Mesenchymal stem cell (in vitro differentiated cells and primary cell): ENCODE data around the gene GKN2.
"Not testable (repeated sequence)": the region's sequence is repeated elsewhere in the genome, so short reads cannot be mapped to it uniquely, and the experiment has no call there.

Source experiments
- DNase-seq: peaks from one replicate; pipeline ENCODE4 v3.0.0-alpha.2; 2013
- H2AFZ ChIP-seq: one replicate; pipeline ENCODE4 v1.6.1; 2013; ENCODE audit warnings: low read depth, mild to moderate bottlenecking, control low read depth, inconsistent platforms, low read length, moderate library complexity
- H2AK5ac ChIP-seq: 2 replicates; pipeline ENCODE4 v1.6.1; 2013; ENCODE audit warnings: low read length, moderate library complexity, mild to moderate bottlenecking, inconsistent platforms; ENCODE audit not compliant: severe bottlenecking
- H2BK120ac ChIP-seq: one replicate; pipeline ENCODE4 v1.6.1; 2013; ENCODE audit warnings: low read depth, mild to moderate bottlenecking, inconsistent platforms, low read length, moderate library complexity
- H2BK12ac ChIP-seq, 2 experiments: one replicate each; pipeline ENCODE4 v1.6.1; 2013; ENCODE audit warnings: inconsistent platforms in 2 of 2, low read length in 2 of 2, mild to moderate bottlenecking in 2 of 2, moderate library complexity in 2 of 2, control low read depth in 1 of 2
- H2BK15ac ChIP-seq: one replicate; pipeline ENCODE4 v1.6.1; 2013; ENCODE audit warnings: mild to moderate bottlenecking, low read depth, inconsistent platforms; ENCODE audit not compliant: poor library complexity, severe bottlenecking
- H2BK5ac ChIP-seq: 2 replicates; pipeline ENCODE4 v1.6.1; 2013; ENCODE audit warnings: low read depth, mild to moderate bottlenecking, low read length, control low read depth, inconsistent platforms; ENCODE audit not compliant: poor library complexity, severe bottlenecking
- H3K14ac ChIP-seq, 2 experiments: one replicate each; pipeline ENCODE4 v1.6.1; 2013; ENCODE audit warnings: inconsistent platforms in 2 of 2, low read length in 2 of 2, control low read depth in 1 of 2, mild to moderate bottlenecking in 1 of 2, moderate library complexity in 1 of 2
- H3K18ac ChIP-seq, 2 experiments: one replicate each; pipeline ENCODE4 v1.6.1; 2013; ENCODE audit warnings: inconsistent platforms in 2 of 2, low read length in 2 of 2, control low read depth in 1 of 2, low read depth in 1 of 2, mild to moderate bottlenecking in 1 of 2
- H3K23ac ChIP-seq, 2 experiments: one replicate each; pipeline ENCODE4 v1.6.1; 2013; ENCODE audit warnings: inconsistent platforms in 2 of 2, low read length in 2 of 2, mild to moderate bottlenecking in 2 of 2, moderate library complexity in 2 of 2, control low read depth in 1 of 2
- H3K27ac ChIP-seq: 2 replicates; pipeline ENCODE4 v1.5.1; 2013; ENCODE audit warnings: mild to moderate bottlenecking, moderate library complexity, low read length, control low read depth, inconsistent platforms; ENCODE audit not compliant: poor library complexity, severe bottlenecking
- H3K27me3 ChIP-seq, 2 experiments: 2 replicates each; pipeline versions ENCODE4 v1.6.1 to v1.7.0; 2013; ENCODE audit warnings: low read length in 2 of 2, mild to moderate bottlenecking in 2 of 2, moderate library complexity in 2 of 2, control low read depth in 1 of 2, inconsistent platforms in 1 of 2; ENCODE audit not compliant: control insufficient read depth in 1 of 2, insufficient read depth in 1 of 2
- H3K36me3 ChIP-seq, 2 experiments: 2 replicates each; pipeline versions ENCODE4 v1.6.1 to v1.7.0; 2013; ENCODE audit warnings: low read length in 2 of 2, control low read depth in 1 of 2, inconsistent platforms in 1 of 2, low read depth in 1 of 2, mild to moderate bottlenecking in 1 of 2; ENCODE audit not compliant: insufficient read depth in 2 of 2, control insufficient read depth in 1 of 2
- H3K4ac ChIP-seq, 2 experiments: one replicate each; pipeline ENCODE4 v1.6.1; 2013; ENCODE audit warnings: inconsistent platforms in 2 of 2, low read length in 2 of 2, mild to moderate bottlenecking in 2 of 2, moderate library complexity in 2 of 2, control low read depth in 1 of 2, low read depth in 1 of 2
- H3K4me1 ChIP-seq: 2 replicates; pipeline ENCODE4 v1.6.1; 2013; ENCODE audit warnings: low read depth, low read length, control low read depth; ENCODE audit not compliant: control insufficient read depth, insufficient read depth
- H3K4me2 ChIP-seq: 2 replicates; pipeline ENCODE4 v1.6.1; 2013; ENCODE audit warnings: low read length, mild to moderate bottlenecking, inconsistent platforms; ENCODE audit not compliant: poor library complexity, severe bottlenecking
- H3K4me3 ChIP-seq, 2 experiments: 2 replicates each; pipeline versions ENCODE4 v1.5.1 to v1.7.0; 2013; ENCODE audit warnings: low read length in 2 of 2, mild to moderate bottlenecking in 2 of 2, control low read depth in 1 of 2, low read depth in 1 of 2; ENCODE audit not compliant: insufficient read depth in 1 of 2
- H3K79me1 ChIP-seq: replicated peaks from 2 replicates; pipeline ENCODE4 v1.6.1; 2013; ENCODE audit warnings: mild to moderate bottlenecking, control low read depth, low read length, inconsistent platforms; ENCODE audit not compliant: poor library complexity, severe bottlenecking
- H3K9ac ChIP-seq: 2 replicates; pipeline ENCODE4 v1.7.0; 2013; ENCODE audit warnings: mild to moderate bottlenecking, low read length, moderate library complexity
- H3K9me3 ChIP-seq: 2 replicates; pipeline ENCODE4 v1.7.0; 2013; ENCODE audit warnings: mild to moderate bottlenecking, low read length; ENCODE audit not compliant: control insufficient read depth
- H4K8ac ChIP-seq: one replicate; pipeline ENCODE4 v1.6.1; 2013; ENCODE audit warnings: inconsistent platforms, mild to moderate bottlenecking, low read length, moderate library complexity
- H4K91ac ChIP-seq: one replicate; pipeline ENCODE4 v1.6.1; 2013; ENCODE audit warnings: mild to moderate bottlenecking, low read length, inconsistent platforms
- WGBS: methylation state at CpG from one replicate; pipeline ENCODE4 v1.1.7; 2013; ENCODE audit warnings: mixed read lengths; 5-methylcytosine and 5-hydroxymethylcytosine counted together

GKN2 gene

DNA sequence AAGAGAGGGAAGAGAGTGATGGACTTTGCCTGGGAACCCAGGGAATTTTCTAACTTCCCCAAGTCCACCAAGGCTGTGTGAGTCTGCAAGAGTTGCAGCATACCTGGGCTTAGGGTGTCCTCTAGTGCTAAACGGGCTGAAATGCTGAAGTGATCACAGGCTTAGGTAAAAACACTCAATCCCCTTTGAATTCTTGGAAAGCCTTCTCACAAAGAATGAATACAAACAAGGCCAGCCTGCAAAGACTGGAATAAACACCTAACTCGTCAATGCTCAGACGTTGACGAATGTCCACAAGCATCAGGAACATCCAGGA is 51.5 kb downstream of the GKN2 start:
- Histone ChIP-seq H2AK5ac (no peak overlapping the region), H3K79me1 (no peaks in the 10 kb centered on the region), H3K9ac (no peak overlapping the region), H3K9me3 (peaks cover 11% of the 10 kb centered on the region), H3K36me3 (no peaks in the 10 kb centered on the region), H3K4me3 (no peak overlapping the region), H4K91ac (no peak overlapping the region), H3K4ac (no peak overlapping the region), H4K8ac (no peak overlapping the region), H2BK15ac (no peak overlapping the region), H2BK120ac (no peak overlapping the region), H3K27ac (no peak overlapping the region), H3K4me1 (no peaks in the 10 kb centered on the region), H3K27me3 (peaks cover 4 to 11% of the 10 kb centered on the region in 2 experiments), H2BK5ac (no peak overlapping the region), H3K18ac (no peak overlapping the region), H2AFZ (no peak overlapping the region), H2BK12ac (no peak overlapping the region), H3K14ac (no peak overlapping the region), H3K4me2 (no peak overlapping the region), H3K23ac (no peak overlapping the region)
- 70% methylated on average over 4 of the region's 4 CpGs for WGBS
- DNase-seq: peak; percentile 63

DNA sequence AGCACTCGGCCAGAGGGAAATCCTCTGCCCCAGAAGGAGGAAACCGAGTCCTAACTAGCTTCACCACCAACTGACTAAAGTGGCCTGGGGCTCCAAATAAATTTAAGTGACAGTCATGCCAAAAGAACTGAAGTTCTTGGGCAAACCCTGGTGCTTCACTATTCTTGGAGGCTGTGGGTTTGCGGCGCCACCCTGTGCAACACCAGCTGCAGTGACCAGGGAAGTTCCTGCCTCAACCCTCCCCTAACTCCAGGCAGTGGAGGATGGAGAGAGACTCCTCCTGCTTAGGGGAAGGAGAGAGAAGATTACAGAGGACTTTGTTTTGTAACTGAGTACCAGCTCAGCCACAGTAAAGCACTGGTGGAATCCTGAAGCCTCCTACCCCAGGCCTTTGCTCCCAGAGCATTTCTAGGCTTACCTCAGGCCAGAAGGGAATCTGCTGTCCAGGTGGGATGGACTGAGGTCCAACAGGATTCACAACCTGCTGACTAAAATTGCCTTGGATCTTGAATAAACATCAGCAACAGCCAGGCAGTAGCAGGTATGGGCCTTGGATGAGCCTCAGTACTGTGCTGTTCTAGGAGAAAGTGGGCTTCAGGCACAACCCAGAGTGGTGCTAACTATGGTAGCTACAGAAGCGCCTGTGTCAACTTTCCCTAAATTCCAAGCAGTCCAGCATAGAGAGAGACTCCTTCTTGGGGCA is 52.0 kb downstream of the GKN2 start:
- Histone ChIP-seq H2BK15ac (peak overlapping the region; percentile 26), H3K4me3 (no peak overlapping the region), H2BK5ac (no peak overlapping the region), H3K9me3 (peaks cover 11% of the 10 kb centered on the region), H4K91ac (no peak overlapping the region), H3K27me3 (peaks cover 4 to 11% of the 10 kb centered on the region in 2 experiments), H4K8ac (no peak overlapping the region), H2AK5ac (no peak overlapping the region), H2BK120ac (no peak overlapping the region), H3K18ac (no peak overlapping the region), H3K4ac (no peak overlapping the region), H3K27ac (no peak overlapping the region), H3K79me1 (no peaks in the 10 kb centered on the region), H3K14ac (no peak overlapping the region), H3K23ac (no peak overlapping the region), H3K4me1 (no peaks in the 10 kb centered on the region), H2BK12ac (peak overlapping the region in 1 of 2 experiments; percentile 37), H3K36me3 (no peaks in the 10 kb centered on the region), H3K9ac (no peak overlapping the region), H3K4me2 (no peak overlapping the region), H2AFZ (no peak overlapping the region)
- DNase-seq: peak; percentile 33
- 90% methylated on average over 4 of the region's 5 CpGs for WGBS

DNA sequence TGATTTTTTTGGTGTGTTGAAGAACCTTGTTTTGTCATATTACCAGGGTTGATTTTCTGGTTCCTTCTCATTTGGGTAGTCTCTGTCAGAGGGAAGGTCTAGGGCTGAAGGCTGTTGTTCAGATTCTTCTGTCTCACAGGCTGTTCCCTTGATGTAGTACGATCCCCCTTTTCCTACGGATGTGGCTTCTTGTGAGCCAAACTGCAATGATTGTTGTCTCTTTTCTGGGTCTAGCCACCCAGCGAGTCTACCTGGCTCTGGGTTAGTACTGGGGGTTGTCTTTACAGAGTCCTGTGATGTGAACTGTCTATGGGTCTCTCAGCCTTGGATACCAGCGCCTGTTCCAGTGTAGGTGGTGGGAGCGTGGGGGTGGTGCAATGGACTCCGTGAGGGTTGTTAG is 56.7 kb downstream of the GKN2 start:
- H3K9me3 ChIP-seq, H2BK12ac ChIP-seq, H3K4me1 ChIP-seq, H3K79me1 ChIP-seq, H2AK5ac ChIP-seq, H2BK120ac ChIP-seq, H3K27ac ChIP-seq, DNase-seq, H3K4ac ChIP-seq, H2AFZ ChIP-seq, H2BK5ac ChIP-seq, H2BK15ac ChIP-seq, H3K18ac ChIP-seq, H4K8ac ChIP-seq, H3K4me2 ChIP-seq, H3K9ac ChIP-seq, H3K14ac ChIP-seq, H4K91ac ChIP-seq, H3K4me3 ChIP-seq, H3K23ac ChIP-seq, H3K36me3 ChIP-seq: not testable (repeated sequence)
- WGBS: 97% methylated on average over 6 of the region's 6 CpGs
- H3K27me3 ChIP-seq: peaks cover 3 to 11% of the 10 kb centered on the region in 2 experiments
